ENCODE measurements around the gene KLHDC10.
"Not testable (repeated sequence)": the region's sequence is repeated elsewhere in the genome, so short reads cannot be mapped to it uniquely, and the experiment has no call there.

The KLHDC10 gene, protein sequence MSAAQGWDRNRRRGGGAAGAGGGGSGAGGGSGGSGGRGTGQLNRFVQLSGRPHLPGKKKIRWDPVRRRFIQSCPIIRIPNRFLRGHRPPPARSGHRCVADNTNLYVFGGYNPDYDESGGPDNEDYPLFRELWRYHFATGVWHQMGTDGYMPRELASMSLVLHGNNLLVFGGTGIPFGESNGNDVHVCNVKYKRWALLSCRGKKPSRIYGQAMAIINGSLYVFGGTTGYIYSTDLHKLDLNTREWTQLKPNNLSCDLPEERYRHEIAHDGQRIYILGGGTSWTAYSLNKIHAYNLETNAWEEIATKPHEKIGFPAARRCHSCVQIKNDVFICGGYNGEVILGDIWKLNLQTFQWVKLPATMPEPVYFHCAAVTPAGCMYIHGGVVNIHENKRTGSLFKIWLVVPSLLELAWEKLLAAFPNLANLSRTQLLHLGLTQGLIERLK

DNA sequence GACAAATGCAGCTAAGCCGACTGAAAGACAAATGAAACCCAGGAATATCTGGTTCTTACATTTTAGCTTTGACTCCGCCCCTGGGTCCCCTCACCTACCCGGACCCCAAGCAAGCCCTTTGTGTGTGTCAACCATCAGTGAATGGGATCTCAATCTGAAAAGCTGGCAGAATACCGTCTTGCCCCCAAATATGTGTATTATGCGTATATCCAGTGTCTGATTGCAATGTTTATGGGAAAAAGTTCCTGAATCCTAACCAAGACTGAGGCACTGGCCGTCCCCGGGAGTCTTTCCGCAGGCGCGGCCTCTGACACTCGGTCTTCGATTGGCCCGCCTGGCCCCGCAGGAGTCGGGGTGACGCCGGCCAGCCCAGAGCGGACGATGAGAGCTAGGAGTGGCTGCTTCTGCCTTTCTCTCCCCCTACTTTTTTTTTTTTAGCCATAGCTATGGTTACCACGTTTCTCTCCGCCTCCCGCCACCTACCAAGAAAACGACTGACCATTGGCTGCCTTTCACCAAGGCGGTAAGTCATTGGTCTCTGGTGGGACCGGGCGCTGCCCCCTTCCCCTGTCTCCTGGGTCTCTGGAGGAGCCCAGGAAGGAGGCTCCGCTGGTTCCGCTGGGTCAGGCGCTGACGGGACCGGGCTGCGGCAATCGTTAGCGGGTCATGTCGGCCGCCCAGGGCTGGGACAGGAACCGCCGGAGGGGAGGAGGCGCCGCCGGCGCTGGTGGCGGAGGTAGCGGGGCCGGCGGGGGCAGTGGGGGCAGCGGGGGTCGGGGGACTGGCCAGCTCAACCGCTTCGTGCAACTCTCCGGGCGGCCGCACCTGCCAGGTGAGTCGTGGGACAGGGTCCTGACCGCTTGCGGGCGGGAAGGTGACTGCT, at the start of gene KLHDC10:
Gene KLHDC10 (plus strand): TSS at position 557 of the 883 bp plus-strand sequence. CDS start 110 bp downstream, at position 667.
- DNase-seq, result peak; percentile 93 to 94

DNA sequence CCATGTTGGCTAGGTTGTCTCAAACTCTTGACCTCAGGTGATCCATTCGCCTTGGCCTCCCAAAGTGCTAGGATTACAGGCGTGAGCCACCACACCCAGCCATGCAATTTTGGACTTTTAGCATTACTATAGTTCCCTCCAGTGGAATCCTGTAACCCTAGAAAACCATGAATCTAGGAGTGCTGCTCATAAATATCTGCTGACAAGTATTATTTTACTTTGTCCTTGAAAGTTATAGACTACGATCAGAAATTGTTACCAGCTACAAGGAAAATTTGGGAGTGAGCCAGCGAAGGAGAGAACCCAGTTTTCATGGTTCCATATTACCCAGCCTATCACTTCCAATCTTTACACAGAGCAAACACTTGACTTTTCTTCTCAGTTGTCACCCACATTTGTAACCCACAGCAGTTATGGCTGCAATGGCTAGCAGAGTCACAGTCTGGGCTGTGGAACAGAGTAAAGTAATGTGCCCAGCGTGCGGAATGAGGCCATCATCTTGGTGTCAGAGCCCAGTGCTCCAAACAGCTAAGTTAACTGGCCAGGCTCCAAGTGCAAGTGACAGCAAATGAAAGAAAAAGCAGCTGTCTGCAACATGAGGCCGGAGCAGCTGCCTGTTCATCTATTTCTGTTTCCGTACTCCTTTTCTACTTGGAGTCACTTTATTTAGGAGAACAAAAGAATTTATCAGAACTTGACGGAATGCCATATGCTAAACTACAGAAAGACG, 49.1 kb upstream of the KLHDC10 start:
- no peak for DNase-seq

DNA sequence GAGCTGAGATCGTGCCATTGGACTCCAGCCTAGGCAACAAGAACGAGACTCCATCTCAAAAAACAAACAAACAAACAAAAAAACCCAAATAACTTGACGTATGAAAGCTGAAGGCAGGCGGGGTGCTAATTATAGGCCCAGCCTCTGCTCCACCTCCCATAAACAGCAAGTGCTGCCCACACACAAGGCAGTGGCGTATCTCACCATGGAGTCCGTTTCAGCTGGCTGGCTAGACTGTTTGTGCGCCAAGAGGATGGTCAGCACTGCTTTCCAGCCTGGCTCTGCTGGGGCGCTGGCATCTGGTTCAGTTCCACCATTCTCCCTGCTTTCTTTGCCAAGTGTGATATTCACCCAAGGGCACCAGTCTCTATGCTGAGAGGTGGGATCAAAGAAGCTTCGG, 48.2 kb upstream of the KLHDC10 start:
- no peak for DNase-seq

DNA sequence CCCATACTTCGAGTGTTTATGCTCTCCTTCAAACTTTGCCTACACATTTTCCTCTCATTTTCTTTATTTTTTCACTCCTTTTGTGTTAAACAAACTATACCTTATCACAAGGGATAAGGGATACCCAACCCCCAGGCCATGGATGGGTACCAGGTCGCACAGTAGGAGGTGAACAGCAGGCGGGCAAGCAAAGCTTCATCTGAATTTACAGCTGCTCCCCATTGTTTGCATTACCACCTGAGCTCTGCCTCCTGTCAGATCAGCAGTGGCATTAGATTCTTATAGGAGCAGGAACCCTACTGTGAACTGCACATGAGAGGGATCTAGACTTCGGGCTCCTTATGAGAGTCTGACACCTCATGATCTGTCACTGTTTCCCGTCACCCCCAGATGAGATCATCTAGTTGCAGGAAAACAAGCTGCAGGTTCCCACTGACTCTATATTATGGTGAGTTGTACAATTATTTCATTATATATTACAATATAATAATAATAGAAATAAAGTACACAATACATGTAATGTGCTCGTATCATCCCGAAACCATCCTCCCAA, 47.6 kb upstream of the KLHDC10 start:
- no peak for DNase-seq

DNA sequence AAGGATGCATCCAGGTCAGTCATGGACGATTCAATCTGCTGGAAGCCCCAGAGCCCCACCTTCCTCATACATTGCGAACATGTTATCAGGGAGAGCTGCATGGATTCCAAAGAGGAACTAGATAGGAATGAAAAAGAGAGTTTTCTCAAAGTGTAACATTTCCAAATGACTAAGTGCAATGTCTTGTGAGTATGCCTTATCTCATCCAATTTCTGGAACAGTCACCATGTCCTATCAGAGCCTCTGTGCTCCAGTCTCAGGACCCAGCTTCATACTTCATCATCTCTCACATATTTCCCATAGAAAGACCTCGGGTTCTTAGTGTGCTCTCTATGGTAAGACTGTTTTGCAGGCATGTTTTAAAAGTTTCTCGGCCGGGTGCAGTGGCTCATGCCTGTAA, 45.9 kb upstream of the KLHDC10 start:
- DNase-seq, result no peak

DNA sequence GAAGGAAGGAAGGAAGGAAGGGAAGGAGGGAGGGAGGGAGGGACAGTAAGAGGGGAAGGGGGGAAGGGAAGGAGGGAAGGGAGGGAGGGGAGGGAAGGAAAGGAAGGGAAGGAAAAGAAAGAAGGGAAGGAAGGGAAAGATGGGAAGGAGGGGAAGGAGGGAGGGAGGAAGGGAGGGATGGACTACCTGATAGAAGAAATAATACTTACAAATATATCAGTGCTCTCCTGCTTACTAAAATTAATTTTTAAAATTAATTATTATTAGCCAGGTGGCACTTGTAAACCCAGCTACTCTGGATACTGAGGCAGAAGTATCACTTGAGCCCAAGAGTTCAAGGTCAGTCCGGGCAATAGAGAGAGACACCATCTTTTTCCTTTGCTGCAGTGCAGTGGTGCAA, 37.6 kb upstream of the KLHDC10 start:
- no peak for DNase-seq

DNA sequence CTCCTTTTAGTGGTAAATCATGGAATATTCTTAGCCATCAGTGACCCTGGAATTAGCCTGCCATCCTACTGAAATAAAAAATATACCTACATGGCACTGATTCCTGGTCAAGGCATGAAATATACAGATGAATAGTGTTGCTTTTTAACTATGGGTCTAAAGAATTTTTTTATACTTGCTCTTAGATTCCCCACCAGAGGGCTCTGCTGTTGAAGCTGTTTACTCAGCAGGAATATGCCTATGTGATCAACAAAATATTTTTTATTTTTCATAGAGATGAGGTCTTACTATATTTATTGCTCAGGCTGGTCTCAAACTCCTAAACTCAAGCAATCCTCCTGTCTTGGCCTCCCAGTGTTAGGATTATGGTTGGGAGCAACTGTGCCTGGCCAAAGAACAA, 32.6 kb upstream of the KLHDC10 start:
- no peak for DNase-seq

DNA sequence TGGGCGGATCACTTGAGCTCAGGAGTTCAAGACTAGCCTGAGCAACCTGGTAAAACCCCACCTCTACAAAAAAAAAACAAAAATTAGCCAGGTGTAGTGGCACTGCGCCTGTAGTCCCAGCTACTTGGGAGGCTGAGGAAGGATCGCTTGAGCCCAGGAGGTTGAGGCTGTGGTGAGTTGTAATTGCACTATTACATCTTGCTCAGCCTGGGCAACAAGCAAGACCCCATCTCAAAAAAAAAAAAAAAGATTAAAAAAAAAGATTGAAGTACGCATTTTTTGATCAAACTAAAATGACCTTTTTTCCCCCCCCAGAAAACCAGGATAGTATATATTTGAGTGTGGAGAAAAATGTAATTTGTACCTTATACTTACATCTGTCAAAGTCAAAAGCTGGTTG, 29.8 kb upstream of the KLHDC10 start:
- no peak for DNase-seq

DNA sequence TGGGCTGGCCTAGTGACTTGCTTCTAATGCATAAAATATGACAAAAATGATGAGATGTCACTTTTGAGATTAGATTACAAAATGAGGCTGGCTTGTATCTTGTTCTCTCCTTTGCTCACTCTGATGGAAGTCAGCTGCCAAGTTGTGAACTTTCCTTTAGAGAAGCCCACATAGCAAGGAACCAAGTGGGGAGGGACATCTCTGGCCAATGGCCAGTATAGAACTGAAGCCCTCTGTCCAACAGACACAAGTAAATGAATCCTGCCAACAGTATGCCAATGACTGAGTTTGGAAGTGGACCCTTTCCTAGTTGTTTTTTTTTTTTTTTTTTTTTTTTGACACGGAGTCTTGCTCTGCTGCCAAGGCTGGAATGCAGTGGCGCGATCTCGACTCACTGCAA, 22.5 kb upstream of the KLHDC10 start:
- DNase-seq, result no peak

DNA sequence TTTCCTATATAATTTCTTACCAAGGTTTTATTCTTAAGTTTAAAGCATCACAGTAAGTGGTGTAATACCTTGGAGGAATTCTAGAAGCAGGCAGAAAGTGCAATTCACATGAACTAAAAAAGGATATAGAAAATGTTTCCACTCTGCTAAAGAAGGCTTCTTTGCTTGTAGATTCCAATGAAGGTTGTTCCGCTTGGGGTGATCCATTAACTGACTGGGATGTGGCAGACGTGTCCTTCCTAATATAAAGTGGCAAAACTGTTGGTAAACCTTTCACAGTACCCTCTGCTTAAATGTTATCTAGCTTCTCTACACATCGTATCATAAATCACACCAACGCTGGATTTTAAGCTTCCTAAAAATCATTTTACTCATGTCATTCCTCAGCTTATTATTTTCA, 21.4 kb upstream of the KLHDC10 start:
- DNase-seq, result no peak

DNA sequence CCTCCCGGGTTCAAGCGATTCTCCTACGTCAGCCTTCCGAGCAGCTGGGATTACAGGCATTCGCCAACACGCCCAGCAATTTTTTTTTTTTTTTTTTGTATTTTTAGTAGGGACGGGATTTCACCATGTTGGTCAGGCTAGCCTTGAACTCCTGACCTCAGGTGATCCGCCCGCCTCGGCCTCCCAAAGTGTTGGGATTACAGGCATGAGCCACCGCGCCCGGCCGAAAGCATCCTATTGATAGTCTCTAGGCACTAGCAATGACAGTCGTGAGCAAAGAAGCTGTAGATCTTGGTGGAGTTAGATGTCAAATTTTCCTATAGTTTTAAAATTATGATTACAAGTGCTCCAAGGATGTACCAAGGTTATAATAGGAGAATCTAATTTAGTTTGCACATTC, 18.1 kb upstream of the KLHDC10 start:
- not testable (repeated sequence) for DNase-seq

DNA sequence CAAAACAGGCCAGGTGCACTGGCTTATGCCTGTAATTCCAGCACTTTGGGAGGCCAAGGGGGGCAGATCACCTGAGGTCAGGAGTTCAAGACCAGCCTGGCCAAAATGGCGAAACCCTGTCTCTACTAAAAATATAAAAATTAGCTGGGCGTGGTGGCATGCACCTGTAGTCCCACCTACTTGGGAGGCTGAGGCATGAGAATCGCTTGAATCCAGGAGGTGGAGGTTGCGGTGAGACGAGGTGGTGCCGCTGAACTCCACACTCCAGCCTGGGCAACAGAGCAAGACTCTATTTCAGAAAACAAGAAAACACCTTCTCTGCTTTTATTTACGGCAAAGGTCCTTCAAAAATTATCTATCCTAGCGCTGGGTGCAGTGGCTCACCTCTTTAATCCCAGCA, 15.1 kb upstream of the KLHDC10 start:
- DNase-seq, result not testable (repeated sequence)

DNA sequence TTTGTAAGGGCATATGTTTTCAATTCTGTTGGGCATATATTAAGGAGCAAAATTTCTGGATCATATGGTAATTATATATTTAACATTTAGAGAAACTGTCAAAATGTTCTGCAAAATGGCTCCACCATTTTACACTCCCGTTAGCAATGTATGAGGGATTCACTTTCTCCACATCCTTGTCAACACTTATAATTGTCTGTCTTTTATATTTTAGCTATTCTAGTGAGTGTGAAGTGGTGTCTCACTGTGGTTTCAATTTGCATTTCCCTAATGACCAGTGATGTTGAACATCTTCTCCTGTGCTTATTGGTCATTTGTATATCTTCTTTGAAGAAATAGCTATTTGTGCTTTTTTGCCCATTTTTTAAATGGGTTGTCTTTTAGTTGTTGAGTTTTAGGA, 8.1 kb upstream of the KLHDC10 start:
- DNase-seq, result no peak

DNA sequence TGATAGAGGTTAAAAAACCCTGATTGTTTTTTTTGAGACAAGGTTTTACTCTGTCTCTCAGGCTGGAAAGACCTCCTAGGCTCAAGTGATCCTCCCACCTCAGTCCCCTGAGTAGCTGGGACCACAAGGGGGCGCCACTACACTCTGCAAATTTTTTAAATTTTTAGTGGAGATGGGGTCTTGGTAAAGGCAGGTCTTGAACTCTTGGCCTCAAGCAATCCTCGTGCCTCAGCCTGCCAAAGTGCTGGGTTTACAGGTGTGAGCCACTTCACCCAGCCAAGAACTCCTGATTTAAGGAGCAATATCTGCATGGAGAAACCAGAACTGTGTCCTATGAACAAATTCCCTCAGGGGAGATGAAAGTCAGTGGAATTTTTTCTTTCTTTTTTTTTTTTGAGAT, 7.3 kb upstream of the KLHDC10 start:
- peak; percentile 87 to 91 for DNase-seq

DNA sequence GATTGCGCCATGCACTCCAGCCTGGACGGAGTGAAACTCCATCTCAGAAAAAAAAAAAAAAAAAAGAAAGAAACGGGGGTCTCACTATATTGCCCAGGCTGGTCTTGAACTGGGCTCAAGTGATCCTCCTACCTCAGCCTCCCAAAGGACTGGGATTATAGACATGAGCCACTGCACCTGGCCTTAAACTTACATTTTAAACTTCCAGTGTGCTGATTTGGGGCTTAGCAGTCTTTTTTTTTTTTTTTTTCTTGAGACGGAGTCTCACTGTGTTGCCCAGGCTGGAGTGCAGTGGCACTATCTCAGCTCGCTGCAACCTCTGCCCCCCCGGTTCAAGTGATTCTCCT, 5.8 kb upstream of the KLHDC10 start:
- DNase-seq, result not testable (repeated sequence)

DNA sequence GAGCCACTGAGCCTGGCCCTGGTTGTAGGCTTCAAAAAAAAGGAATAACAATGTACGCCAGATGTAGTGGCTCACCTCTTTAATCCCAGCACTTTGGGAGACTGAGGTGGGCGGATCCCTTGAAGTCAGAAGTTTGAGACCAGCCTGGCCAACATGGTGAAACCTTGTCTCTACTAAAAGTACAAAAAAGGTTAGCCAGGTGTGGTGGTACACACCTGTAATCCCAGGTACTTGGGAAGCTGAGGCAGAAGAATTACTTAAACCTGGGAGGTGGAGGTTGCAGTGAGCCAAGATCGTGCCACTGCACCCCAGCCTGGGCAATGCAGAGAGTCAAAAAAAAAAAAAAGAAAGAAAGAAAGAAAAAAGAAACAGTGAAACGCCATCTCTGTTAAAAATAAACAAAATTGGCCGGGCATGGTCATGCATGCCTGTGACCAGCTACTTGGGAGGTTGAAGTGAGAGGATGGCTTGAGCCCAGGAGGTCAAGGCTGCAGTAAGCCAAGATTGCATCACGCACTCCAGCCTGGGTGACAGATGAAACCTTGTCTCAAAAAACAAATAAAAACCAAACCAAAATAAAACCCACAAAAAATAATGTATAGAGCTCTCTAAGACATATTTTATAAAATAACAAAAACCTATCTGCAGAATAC, 4.7 kb upstream of the KLHDC10 start:
- no peak for DNase-seq

DNA sequence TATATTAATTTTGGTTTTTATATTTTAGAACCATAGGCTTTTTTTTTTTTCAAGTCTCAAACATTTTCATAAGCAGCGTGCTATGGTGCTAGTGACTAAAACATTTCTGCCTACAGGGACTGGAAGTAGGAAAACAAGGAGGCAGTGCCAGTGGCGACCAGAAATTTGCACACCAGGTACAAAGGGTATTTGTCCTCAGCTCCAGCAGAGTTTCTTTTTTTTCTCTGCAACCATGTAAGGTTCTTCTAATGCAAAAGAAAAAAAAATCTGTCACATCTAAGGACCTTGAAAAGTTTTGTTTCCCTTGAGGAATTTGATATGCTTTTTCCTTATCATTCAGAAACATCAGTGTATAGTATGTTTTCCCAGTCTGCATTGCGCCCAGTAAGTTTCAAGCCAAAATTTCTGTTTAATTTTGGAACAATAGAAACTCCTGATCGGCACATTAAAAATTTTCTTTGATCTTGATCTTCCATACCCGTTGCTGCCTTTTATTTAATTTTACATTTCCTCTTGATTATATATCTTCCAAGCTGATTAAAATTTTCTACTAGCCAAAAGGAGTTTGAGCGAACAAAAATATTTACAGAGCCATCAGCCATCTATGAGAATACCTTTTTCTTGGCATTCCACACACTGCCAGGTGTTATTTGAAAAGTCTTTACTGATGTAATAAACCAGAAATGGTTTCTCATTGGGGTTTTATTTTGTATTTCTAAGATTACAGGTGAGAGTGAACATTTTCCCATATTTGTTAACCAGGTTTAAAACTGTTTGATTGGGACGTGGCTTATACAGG, 956 bp upstream of the KLHDC10 start:
- no peak for DNase-seq

DNA sequence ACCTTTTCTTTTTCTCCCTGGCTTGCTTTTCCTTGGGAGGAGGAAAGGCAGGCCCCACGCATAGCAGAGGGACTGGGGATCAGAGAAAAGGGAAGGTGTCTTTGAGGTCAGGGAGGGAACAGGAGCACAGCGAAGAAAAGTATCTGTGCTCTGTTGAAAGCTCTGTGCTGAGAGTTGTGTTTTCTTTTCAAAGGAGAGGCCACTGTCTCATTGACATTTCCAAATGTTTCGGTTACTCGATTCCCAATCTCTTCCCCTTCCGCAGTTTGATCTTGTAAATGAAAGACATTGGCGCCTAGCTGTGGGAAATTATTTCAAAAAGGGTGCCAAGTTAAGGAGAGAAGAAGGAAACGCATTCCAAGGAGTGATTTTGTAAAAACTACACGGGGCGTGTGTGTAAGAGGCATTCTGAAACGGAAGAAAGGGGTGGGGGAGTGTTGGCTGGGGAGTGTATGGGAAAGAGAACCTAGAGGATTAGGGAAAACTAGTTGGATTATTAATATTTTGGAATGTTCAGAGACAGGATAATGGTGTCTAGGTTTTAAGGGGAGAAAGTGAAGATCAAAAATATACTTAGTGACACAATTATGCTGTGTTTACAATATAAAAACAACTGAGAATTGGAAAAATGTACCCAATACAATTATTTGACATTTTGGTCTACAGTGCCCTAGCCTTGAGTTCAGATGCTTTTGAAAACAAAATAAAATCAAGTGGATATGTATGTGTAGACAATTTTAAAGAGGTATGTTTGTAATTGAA, 708 bp downstream of the KLHDC10 start:
- no peak for DNase-seq

DNA sequence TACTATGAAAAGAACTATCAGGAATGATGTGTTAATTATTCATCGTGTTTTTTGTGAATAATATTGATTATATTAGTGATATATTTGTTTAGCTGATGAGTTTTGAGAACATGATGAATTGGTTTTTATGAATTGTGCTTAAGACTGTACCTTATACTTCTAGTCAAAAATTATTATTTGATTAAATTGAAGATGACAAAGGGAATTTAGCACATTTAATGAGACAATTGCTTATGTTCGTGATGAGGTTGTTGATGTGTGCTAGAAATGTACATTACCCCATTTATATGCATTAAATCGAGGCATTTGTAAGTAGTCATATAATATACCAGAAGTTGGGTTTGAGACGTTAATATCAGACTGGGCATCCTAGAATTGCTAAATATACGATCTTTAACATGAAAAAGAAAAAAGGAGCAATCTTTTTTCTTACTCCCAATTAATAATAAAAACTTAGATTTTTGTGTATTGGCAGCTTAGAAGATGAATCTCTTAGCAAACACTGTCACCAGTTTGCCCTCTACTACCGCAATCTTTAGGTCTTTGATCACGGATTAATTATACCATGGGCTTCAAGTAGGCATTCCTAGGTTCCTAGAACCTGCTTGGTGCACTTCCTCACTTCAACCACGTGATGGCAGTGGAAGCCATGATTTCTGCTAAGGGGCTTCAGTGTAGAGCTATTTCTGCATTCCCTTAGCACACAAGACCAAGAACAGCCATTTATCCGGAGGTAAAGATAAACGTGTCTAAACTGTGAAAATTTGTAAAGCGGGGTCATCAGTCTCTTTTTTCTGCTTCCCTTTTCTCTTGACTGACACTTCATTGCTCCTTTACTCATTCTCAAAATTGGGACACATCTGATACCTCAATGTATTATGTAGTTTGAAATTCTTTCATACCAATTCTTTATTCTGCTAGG, 1.6 kb downstream of the KLHDC10 start:
- DNase-seq, result peak; percentile 55 to 56

Measured in activated T-cell treated with anti-CD3 and anti-CD28 coated beads, Interleukin-2, amount 50 U/mL, for 48 hours (primary cell).